ENCODE data around the gene PIH1D1.
A peak's percentile ranks its signal among the peaks of the same experiment; 100 is the strongest.

The PIH1D1 gene

DNA sequence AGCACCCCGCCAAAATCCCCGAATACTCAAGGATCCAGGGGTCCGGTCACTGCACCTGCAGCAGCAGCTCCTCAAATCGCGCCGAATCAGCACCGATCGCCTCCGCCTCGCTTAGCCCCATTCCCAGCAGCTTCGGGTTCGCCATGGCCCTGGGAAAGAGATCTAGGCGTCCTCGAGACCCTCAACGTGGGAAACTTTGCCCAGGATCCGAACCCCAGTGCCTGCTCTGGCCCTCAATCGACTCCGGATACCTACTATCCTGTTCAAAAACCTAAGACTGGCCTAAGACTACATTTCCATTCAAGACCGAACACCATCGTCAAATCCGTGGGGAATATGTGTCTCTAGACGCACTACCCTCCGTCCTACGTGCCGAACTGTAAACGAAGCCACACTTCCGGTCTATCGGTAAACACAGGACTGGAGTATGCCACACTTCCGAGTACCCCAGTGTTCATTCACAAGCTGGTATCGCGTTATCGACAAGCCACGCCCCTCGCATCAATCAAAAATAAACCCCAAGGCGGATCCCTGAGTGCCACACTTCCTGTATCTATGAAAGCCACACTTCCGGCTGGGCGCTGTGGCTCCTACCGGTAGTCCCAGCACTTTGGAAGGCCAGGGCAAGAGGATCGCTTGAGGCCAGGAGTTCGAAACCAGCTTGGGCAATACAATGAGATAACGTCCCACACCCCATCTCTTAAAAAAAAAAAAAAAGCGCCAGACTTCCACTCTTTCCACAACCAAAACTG lies at the start of gene PIH1D1:
TSS of gene PIH1D1 (minus strand) at position 385 of the 752 bp plus-strand sequence. CDS start at position 145, 240 bp downstream.
- no peak for TF ChIP-seq JUND (IDR thresholded peaks at IDR 0.05; ENCODE audit: low read depth)
- in situ Hi-C loops (cut with HindIII; ENCODE audit: low pct_unique_long_range_greater_than_20kb, low sequenced_read_pairs), result no loop called here
- DNase-seq (ENCODE audit: low read depth in 1 of 2, low spot score in 1 of 2), result peak; percentile 71 to 99

DNA sequence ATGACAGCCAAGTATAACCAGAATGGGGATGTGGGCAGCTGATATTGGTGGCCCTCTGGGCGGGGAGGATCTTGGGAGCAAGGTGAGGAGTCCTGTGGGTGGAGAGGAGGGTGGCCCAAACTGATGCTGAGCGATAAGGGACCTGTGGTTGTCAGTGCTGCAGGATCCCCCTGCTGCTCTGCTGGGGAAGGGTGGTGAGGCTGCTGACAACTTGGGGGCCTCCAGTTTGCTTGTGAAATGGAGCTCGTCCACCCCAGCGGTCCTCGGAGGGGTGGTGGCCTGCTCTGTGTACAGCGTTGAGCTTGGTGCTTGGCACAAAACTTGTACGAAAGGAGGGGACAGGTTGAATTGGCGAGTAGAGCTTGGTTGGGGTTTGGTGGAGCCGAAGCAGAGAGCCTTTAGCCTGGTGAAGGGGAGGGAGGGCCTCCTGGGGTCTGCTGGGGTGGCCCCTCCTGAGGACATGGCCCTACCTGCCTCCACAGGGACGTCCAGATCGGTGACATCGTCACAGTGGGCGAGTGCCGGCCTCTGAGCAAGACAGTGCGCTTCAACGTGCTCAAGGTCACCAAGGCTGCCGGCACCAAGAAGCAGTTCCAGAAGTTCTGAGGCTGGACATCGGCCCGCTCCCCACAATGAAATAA lies 47.5 kb upstream of the PIH1D1 start:
- TF ChIP-seq JUND (IDR thresholded peaks at IDR 0.05; ENCODE audit: low read depth), result no peak
- DNase-seq (ENCODE audit: low read depth in 1 of 2, low spot score in 1 of 2), result no peak
- in situ Hi-C loops (cut with HindIII; ENCODE audit: low pct_unique_long_range_greater_than_20kb, low sequenced_read_pairs), result no loop called here

DNA sequence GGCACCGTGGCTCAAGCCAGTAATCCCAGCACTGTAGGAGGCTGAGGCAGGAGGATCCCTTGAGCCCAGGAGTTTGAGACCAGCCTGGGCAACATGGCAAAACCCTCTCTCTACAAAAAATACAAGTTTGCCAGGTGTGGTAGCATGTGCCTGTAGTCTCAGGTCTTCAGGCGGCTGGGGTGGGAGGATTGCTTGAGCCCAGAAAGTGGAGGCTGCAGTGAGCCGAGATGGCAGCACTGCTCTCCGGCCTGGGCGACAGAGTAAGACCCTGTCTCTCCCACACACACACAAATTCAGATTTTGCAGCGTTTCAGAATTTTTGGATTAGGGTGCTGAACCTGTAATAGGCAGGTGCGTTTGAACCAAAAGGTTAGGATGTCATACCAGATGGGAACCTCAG lies 46.9 kb upstream of the PIH1D1 start:
- DNase-seq (ENCODE audit: low read depth in 1 of 2, low spot score in 1 of 2), result no peak
- no peak for TF ChIP-seq JUND (IDR thresholded peaks at IDR 0.05; ENCODE audit: low read depth)
- in situ Hi-C loops (cut with HindIII; ENCODE audit: low pct_unique_long_range_greater_than_20kb, low sequenced_read_pairs), result no loop called here

DNA sequence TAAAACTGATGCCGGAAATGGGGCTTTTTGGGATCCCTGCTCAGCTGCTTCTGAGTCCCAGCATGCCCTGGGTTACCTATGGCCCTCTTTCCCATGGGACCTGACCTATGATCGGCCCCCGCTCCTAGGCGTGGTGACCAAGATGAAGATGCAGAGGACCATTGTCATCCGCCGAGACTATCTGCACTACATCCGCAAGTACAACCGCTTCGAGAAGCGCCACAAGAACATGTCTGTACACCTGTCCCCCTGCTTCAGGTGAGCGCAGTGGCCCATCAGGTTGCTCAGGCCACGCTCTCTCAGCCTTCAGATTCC lies 46.1 kb upstream of the PIH1D1 start:
- TF ChIP-seq JUND (IDR thresholded peaks at IDR 0.05; ENCODE audit: low read depth), result no peak
- no peak for DNase-seq (ENCODE audit: low read depth in 1 of 2, low spot score in 1 of 2)
- in situ Hi-C loops (cut with HindIII; ENCODE audit: low pct_unique_long_range_greater_than_20kb, low sequenced_read_pairs), result no loop called here

DNA sequence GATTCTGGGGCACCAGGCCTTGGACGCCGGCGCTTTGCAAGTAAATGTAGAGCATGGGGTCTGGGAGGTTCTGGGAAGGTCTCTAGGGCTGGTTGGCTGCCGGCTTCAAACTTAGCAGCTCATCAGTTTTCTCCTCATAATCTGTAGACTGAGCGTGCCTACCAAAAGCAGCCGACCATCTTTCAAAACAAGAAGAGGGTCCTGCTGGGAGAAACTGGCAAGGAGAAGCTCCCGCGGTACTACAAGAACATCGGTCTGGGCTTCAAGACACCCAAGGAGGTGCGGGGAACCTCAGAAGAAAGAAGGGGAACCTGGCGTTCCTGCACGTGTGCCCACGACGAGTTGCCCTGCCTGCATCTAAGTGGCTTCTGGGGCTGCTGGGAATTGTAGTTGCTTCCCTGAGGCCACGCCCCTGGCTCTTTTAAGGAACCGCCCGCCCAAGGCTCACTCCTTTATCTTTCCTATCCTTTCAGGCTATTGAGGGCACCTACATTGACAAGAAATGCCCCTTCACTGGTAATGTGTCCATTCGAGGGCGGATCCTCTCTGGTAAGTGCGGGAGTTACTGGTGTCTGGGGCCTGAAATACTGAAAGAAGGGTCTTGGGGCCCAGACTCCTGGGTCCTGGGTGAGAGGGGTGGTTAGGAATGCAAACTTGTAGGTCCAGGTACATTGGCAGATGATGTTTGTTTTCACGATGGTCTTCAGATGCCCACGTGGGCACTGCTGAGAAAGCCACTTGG lies 45.6 kb upstream of the PIH1D1 start:
- no peak for DNase-seq (ENCODE audit: low read depth in 1 of 2, low spot score in 1 of 2)
- in situ Hi-C loops (cut with HindIII; ENCODE audit: low pct_unique_long_range_greater_than_20kb, low sequenced_read_pairs), result no loop called here
- no peak for TF ChIP-seq JUND (IDR thresholded peaks at IDR 0.05; ENCODE audit: low read depth)

DNA sequence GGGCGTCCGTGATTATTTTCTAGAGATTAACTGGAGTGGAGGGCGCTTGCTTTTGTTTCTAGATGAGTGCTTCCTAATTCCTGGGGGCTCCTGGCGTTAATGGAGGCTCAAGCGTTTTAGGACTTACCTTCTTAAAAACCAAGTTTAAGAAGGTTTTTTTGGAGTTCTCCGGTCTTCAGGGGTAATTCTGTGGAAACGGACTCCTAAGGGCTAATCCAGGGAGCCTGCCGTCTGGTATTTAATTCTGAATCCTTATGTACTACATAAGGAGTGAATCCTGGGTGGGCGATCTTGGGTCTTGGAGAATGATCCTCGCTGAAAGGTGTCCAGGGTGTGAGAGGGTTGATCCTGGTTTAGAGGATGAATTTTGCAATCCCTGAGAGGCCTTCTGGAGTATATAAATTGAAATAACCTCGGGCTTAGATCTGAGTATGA lies 45.0 kb upstream of the PIH1D1 start:
- no peak for DNase-seq (ENCODE audit: low read depth in 1 of 2, low spot score in 1 of 2)
- TF ChIP-seq JUND (IDR thresholded peaks at IDR 0.05; ENCODE audit: low read depth), result no peak
- in situ Hi-C loops (cut with HindIII; ENCODE audit: low pct_unique_long_range_greater_than_20kb, low sequenced_read_pairs), result no loop called here

DNA sequence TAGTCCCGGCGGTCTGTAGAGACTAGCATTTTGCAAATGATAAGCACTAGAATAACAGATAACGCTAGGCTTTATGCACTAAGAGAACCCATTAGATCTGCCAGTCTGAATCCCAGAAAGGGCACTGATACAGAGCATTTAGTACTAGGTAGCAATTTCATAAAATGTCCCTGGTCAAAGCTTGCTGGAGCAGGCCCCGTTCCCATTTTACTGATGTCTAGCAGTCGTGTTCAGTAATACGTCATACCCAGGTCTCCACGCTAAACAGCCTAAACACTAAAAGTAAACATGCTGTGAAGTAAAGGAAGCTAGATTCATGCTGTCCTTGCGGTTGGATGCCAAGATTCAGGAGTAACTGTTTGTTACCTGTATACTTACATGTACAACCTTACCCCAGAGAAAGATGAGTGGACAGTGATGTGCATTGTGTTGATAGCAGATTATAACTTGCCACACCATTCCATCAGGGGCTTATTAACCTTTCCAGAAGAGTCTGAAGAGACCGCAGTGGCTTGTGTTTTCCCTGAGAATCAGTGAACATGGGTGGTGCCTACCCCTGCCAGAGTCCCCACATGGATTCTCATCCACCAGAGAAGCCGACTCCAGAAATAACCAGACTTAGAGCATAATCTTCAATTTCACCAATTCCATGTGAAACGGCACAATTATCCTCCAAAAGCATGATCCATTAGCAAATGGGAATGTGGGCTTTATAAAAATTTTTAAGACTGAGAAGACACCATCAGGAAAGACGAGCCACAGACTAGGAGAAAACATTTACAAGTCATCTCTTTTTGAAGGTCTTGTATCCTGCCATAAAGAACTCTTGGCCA lies 41.2 kb upstream of the PIH1D1 start:
- TF ChIP-seq JUND (IDR thresholded peaks at IDR 0.05; ENCODE audit: low read depth), result peak; percentile 25; the same call in 1 of the 2 replicates
- DNase-seq (ENCODE audit: low read depth in 1 of 2, low spot score in 1 of 2), result peak in 1 of 2 experiments; percentile 58
- in situ Hi-C loops (cut with HindIII; ENCODE audit: low pct_unique_long_range_greater_than_20kb, low sequenced_read_pairs), result no loop called here

DNA sequence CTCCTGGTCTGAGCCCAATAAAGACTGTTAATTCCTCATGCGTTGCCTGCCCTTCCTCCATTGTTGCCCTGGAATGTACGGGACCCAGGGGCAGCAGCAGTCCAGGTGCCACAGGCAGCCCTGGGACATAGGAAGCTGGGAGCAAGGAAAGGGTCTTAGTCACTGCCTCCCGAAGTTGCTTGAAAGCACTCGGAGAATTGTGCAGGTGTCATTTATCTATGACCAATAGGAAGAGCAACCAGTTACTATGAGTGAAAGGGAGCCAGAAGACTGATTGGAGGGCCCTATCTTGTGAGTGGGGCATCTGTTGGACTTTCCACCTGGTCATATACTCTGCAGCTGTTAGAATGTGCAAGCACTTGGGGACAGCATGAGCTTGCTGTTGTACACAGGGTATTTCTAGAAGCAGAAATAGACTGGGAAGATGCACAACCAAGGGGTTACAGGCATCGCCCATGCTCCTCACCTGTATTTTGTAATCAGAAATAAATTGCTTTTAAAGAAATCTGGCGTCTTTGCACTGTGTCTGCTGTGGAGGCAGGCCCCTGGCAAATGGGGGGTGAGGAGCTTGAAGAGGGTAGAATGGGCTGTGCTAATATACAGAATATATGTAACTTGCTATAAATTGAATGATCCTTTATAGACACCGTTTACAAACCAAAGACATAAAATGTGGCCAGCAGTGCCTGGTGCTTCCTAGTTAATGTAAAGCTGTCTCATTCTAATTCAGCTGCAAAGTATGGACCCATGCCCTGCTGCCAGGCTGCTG lies 40.4 kb upstream of the PIH1D1 start:
- TF ChIP-seq JUND (IDR thresholded peaks at IDR 0.05; ENCODE audit: low read depth), result no peak
- no peak for DNase-seq (ENCODE audit: low read depth in 1 of 2, low spot score in 1 of 2)
- in situ Hi-C loops (cut with HindIII; ENCODE audit: low pct_unique_long_range_greater_than_20kb, low sequenced_read_pairs), result no loop called here

DNA sequence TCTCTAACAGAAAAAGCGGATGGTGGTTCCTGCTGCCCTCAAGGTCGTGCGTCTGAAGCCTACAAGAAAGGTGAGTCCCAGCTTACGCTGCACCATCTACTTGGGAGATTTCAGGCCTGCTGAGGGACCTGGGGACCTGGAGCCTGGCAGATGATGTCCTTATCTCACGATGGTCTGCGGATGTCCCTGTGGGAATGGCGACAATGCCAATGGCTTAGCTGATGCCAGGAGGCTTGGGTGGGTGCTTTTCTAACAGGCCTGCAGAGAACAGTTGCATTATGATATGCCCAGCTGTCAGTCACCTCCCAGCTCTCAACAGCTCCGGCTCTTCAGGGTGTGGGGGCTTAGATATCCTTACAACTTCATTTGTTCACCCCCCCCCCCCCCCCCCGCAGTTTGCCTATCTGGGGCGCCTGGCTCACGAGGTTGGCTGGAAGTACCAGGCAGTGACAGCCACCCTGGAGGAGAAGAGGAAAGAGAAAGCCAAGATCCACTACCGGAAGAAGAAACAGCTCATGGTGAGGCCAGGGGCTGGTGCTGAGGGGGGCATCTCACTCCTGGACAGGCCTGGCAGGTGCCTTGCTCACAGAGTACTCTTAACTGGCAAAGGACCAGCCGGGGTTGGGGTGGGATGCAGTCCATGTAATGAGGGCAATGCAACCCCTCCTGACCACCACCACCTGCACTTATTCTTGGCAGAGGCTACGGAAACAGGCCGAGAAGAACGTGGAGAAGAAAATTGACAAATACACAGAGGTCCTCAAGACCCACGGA lies 39.6 kb upstream of the PIH1D1 start:
- in situ Hi-C loops (cut with HindIII; ENCODE audit: low pct_unique_long_range_greater_than_20kb, low sequenced_read_pairs), result no loop called here
- TF ChIP-seq JUND (IDR thresholded peaks at IDR 0.05; ENCODE audit: low read depth), result no peak
- no peak for DNase-seq (ENCODE audit: low read depth in 1 of 2, low spot score in 1 of 2)

DNA sequence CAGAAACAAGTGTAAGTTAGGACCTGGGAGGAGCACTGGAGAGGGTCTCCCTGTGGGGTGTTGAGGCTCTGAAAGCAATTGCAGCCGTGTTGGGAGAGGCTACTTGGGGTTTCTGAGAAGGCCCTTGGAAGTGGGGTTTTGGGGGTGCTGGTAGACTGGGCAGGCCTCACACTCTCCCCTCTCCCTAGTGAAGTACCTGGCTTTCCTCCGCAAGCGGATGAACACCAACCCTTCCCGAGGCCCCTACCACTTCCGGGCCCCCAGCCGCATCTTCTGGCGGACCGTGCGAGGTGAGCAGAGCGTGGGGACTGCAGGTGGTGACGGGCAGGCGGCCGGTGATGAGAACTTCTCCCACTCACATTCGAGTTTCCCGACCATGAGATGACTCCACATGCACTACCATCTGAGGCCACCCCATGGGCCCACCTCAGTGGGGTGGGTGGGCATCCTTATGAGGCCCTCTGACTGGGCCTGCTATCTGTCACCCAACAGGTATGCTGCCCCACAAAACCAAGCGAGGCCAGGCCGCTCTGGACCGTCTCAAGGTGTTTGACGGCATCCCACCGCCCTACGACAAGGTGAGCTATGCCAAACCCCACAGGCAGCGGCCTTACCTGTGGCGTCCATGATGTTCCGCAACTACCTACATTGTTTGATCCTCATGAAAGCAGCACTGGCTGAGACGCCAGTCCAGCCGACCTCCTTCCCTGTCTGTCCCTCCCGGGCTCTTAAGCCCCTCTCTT lies 38.8 kb upstream of the PIH1D1 start:
- no peak for TF ChIP-seq JUND (IDR thresholded peaks at IDR 0.05; ENCODE audit: low read depth)
- in situ Hi-C loops (cut with HindIII; ENCODE audit: low pct_unique_long_range_greater_than_20kb, low sequenced_read_pairs), result no loop called here
- no peak for DNase-seq (ENCODE audit: low read depth in 1 of 2, low spot score in 1 of 2)
